ENCODE data around the gene P3H1. TPM values are rescaled to one million over a fixed set of nuclear protein-coding genes. Genes with fewer than 3 reads are reported as not detected.

Gene P3H1
- total RNA-seq, 1 donor from 2014 or later = 123 TPM

- DNase-seq (ENCODE audit: low spot score in 2 of 2, unreplicated experiment in 2 of 2) = no peak
- peaks cover 56% of the 10 kb centered on the region for H3K36me3 Mint-ChIP-seq
- no peak overlapping the region for H3K4me3 Mint-ChIP-seq
These were observed 12.9 kb upstream of the P3H1 start for GRCh38 chr1:42779725-42780124.

GRCh38 chr1:42777852-42778251 lies 11.0 kb upstream of the P3H1 start:
- Mint-ChIP-seq H3K27me3 (ENCODE audit: low read depth) (no peaks in the 10 kb centered on the region), H3K36me3 (peaks cover 48% of the 10 kb centered on the region), H3K4me1 (no peaks in the 10 kb centered on the region), H3K4me3 (no peak overlapping the region), H3K9me3 (no peaks in the 10 kb centered on the region), H3K27ac (no peak overlapping the region)
- no peak for DNase-seq (ENCODE audit: low spot score in 2 of 2, unreplicated experiment in 2 of 2)
- TF ChIP-seq CTCF (IDR thresholded peaks at IDR 0.05; ENCODE audit: unreplicated experiment) = peak; percentile 37

More at GRCh38 chr1:42779725-42780124, 12.9 kb upstream of the P3H1 start:
- no peaks in the 10 kb centered on the region for H3K4me1 Mint-ChIP-seq
- H3K27me3 Mint-ChIP-seq (ENCODE audit: low read depth) = no peaks in the 10 kb centered on the region
- no peak overlapping the region for H3K27ac Mint-ChIP-seq
- TF ChIP-seq CTCF (IDR thresholded peaks at IDR 0.05; ENCODE audit: unreplicated experiment) = no peak
- no peaks in the 10 kb centered on the region for H3K9me3 Mint-ChIP-seq

- no peak overlapping the region for H3K4me3 Mint-ChIP-seq
- no peaks in the 10 kb centered on the region for H3K9me3 Mint-ChIP-seq
- H3K36me3 Mint-ChIP-seq = peaks cover 44% of the 10 kb centered on the region
- H3K4me1 Mint-ChIP-seq = no peaks in the 10 kb centered on the region
- no peak for TF ChIP-seq CTCF (IDR thresholded peaks at IDR 0.05; ENCODE audit: unreplicated experiment)
- no peak overlapping the region for H3K27ac Mint-ChIP-seq
- H3K27me3 Mint-ChIP-seq (ENCODE audit: low read depth) = no peaks in the 10 kb centered on the region
- no peak for DNase-seq (ENCODE audit: low spot score in 2 of 2, unreplicated experiment in 2 of 2)
These were observed 9.7 kb upstream of the P3H1 start for GRCh38 chr1:42776502-42776901.

- Mint-ChIP-seq H3K4me3 (no peak overlapping the region), H3K4me1 (peaks cover 3% of the 10 kb centered on the region), H3K27ac (no peak overlapping the region), H3K27me3 (ENCODE audit: low read depth) (no peaks in the 10 kb centered on the region), H3K36me3 (peaks cover 41% of the 10 kb centered on the region), H3K9me3 (no peaks in the 10 kb centered on the region)
- TF ChIP-seq CTCF (IDR thresholded peaks at IDR 0.05; ENCODE audit: unreplicated experiment) = no peak
- no peak for DNase-seq (ENCODE audit: low spot score in 2 of 2, unreplicated experiment in 2 of 2)
These were observed 8.2 kb upstream of the P3H1 start for GRCh38 chr1:42774928-42775526.

GRCh38 chr1:42773420-42773819 lies 6.6 kb upstream of the P3H1 start:
- H3K36me3 Mint-ChIP-seq = peaks cover 41% of the 10 kb centered on the region
- DNase-seq (ENCODE audit: low spot score in 2 of 2, unreplicated experiment in 2 of 2) = no peak
- peaks cover 6% of the 10 kb centered on the region for H3K4me1 Mint-ChIP-seq
- no peak for TF ChIP-seq CTCF (IDR thresholded peaks at IDR 0.05; ENCODE audit: unreplicated experiment)
- H3K9me3 Mint-ChIP-seq = no peaks in the 10 kb centered on the region
- no peak overlapping the region for H3K4me3 Mint-ChIP-seq
- no peak overlapping the region for H3K27ac Mint-ChIP-seq
- no peaks in the 10 kb centered on the region for H3K27me3 Mint-ChIP-seq (ENCODE audit: low read depth)

GRCh38 chr1:42769811-42770210 lies 3.0 kb upstream of the P3H1 start:
- H3K4me3 Mint-ChIP-seq = peak overlapping the region; percentile 18
- no peak overlapping the region for H3K27ac Mint-ChIP-seq

More at GRCh38 chr1:42769811-42770210, 3.0 kb upstream of the P3H1 start:
- DNase-seq (ENCODE audit: low spot score in 2 of 2, unreplicated experiment in 2 of 2) = no peak
- Mint-ChIP-seq H3K27me3 (ENCODE audit: low read depth) (no peaks in the 10 kb centered on the region), H3K36me3 (peaks cover 8% of the 10 kb centered on the region), H3K9me3 (no peaks in the 10 kb centered on the region), H3K4me1 (peaks cover 13% of the 10 kb centered on the region)
- TF ChIP-seq CTCF (IDR thresholded peaks at IDR 0.05; ENCODE audit: unreplicated experiment) = no peak

Data from mesothelial cell of epicardium (in vitro differentiated cells).